PC-3 (cell line): ENCODE data around the gene IFNL4. TPM values are rescaled to one million over a fixed set of nuclear protein-coding genes. Genes with fewer than 3 reads are reported as not detected.

ENCODE experiments used
- ATAC-seq: fragments of 200-7000 bp; cut with Tn5 transposase; 2 replicates; pipeline ENCODE4 v1.9.1; 2020; ENCODE audit warnings: mild to moderate bottlenecking, moderate library complexity
- BruUV-seq: library from RNA; stranded (reverse); fragments of 400-500 nt; replicated peaks from 2 replicates; lab custom pipeline; 2021; lab: Mats Ljungman, UMichigan
- CTCF ChIA-PET: fragments of 300-600 bp; sonication (Branson Sonifier 250); formaldehyde crosslinking; loops from one replicate; lab custom pipeline; 2022; ENCODE audit warnings: antibody characterized with exemption; lab: Charles Lee
- POLR2A ChIA-PET: fragments of 300-600 bp; sonication (Branson Sonifier 250); formaldehyde crosslinking; loops from one replicate; lab custom pipeline; 2022; ENCODE audit warnings: antibody characterized with exemption; ENCODE audit not compliant: unreplicated experiment; lab: Charles Lee
- DNase-seq: peaks from one replicate; pipeline ENCODE4 v3.0.0-alpha.2; 2015
- H2AFZ ChIP-seq: fragments of 300-600 bp; sonication (generic); 2 replicates; pipeline ENCODE4 v1.6.0; 2016; ENCODE audit warnings: antibody characterized with exemption, low read length
- H3F3A ChIP-seq: fragments of 300-600 bp; sonication (generic); one replicate; pipeline ENCODE4 v1.6.0; 2017; ENCODE audit warnings: antibody characterized with exemption, low read length, control low read depth, mild to moderate bottlenecking; ENCODE audit not compliant: unreplicated experiment
- H3K27ac ChIP-seq: fragments of 300-600 bp; sonication (generic); 2 replicates; pipeline ENCODE4 v1.5.1; 2016; ENCODE audit warnings: mild to moderate bottlenecking, low read length
- H3K27me3 ChIP-seq: fragments of 300-600 bp; sonication (generic); 2 replicates; pipeline ENCODE4 v1.6.1; 2016; ENCODE audit warnings: low read length, mixed read lengths
- H3K36me3 ChIP-seq: fragments of 300-600 bp; sonication (generic); 2 replicates; pipeline ENCODE4 v1.6.1; 2016; ENCODE audit warnings: low read depth, mixed run types, low read length, mixed read lengths
- H3K4me1 ChIP-seq: fragments of 300-600 bp; sonication (generic); 2 replicates; pipeline ENCODE4 v1.5.1; 2016; ENCODE audit warnings: low read length; ENCODE audit not compliant: insufficient read depth
- H3K4me2 ChIP-seq: fragments of 300-600 bp; sonication (generic); 2 replicates; pipeline ENCODE4 v1.6.0; 2016; ENCODE audit warnings: low read length
- H3K4me3 ChIP-seq: fragments of 300-600 bp; sonication (generic); 2 replicates; pipeline ENCODE4 v1.5.1; 2016; ENCODE audit warnings: mild to moderate bottlenecking, low read length, mixed read lengths
- H3K79me2 ChIP-seq: fragments of 300-600 bp; sonication (generic); 2 replicates; pipeline ENCODE4 v1.6.1; 2017; ENCODE audit warnings: low read length, mixed read lengths
- H3K9ac ChIP-seq: fragments of 300-600 bp; sonication (generic); 2 replicates; pipeline ENCODE4 v1.6.0; 2016; ENCODE audit warnings: mild to moderate bottlenecking, low read length
- H3K9me2 ChIP-seq: fragments of 300-600 bp; sonication (generic); replicated peaks from 2 replicates; pipeline ENCODE4 v1.6.1; 2016; ENCODE audit warnings: mixed run types, low read length, mixed read lengths
- H3K9me3 ChIP-seq: fragments of 300-600 bp; sonication (generic); 2 replicates; pipeline ENCODE4 v1.6.1; 2016; ENCODE audit warnings: low read length, mixed read lengths
- H4K20me1 ChIP-seq: fragments of 300-600 bp; sonication (generic); 2 replicates; pipeline ENCODE4 v1.6.1; 2016; ENCODE audit warnings: low read length, mixed read lengths
- EZH2 ChIP-seq: fragments of 300-600 bp; sonication (generic); IDR thresholded peaks from one replicate; pipeline ENCODE4 v1.6.1; 2017; ENCODE audit warnings: antibody characterized with exemption, mild to moderate bottlenecking, low read length; ENCODE audit not compliant: unreplicated experiment
- EZH2phosphoT487 ChIP-seq: fragments of 300-600 bp; sonication (generic); IDR thresholded peaks from 2 replicates; pipeline ENCODE4 v1.6.1; 2018; ENCODE audit warnings: mild to moderate bottlenecking, antibody characterized with exemption, low read length, borderline replicate concordance
- intact Hi-C: fragments of 100-400 bp; cut with micrococcal nuclease; formaldehyde crosslinking; loops from 2 replicates; pipeline ENCODE4 v1.9.0; 2023
- total RNA-seq: library from RNA; depleted of rRNA; stranded (reverse); fragments of >200 nt; gene quantifications from 2 replicates; pipeline ENCODE4 v1.2.3, GENCODE V29; 2014
- TF ChIP-seq, protein P1 (sequence below): fragments of 300-600 bp; sonication (generic); conservative IDR thresholded peaks from 2 replicates; pipeline ENCODE4 v1.5.1; 2017; ENCODE audit warnings: antibody characterized with exemption, low read depth, mild to moderate bottlenecking, low read length

IFNL4 gene
- total RNA-seq, 1 experiment from 2014 or later: not detected

DNA sequence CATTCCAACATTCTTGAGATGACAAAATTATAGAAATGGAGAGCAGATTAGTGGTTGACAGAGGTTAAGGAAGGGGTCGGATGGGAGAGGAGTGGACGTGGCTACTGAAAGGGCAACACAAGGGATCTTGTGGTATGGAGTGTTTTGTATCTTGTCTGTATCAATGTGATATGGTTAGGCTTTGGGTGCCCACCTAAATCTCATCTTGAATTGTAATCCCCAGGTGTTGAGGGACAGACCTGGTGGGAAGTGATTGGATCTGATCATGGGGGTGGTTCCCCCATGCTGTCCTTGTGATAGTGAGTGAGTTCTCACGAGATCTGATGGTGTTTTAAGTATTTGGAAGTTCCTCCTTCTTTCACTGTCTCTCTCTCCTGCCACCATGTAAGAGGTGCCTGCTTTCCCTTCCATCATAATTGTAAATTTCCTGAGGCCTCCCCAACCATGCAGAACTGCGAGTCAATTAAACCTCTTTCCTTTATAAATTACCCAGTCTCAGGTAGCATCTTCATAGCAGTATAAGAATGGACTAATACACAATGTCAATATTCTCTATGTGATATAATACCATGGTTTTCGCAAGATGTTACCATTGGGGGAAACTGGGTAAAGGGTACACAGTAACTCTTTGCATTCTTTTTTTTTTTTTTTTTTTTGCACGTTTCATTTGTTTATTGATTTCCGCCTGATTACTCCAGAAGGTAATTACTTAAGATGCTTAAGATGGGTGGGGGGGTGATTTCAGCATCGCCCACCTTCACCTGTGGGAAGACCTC, 4.9 kb upstream of the IFNL4 start:
- no peak overlapping the region for H3K9ac ChIP-seq
- H3F3A ChIP-seq: no peaks in the 10 kb centered on the region
- no peak overlapping the region for H2AFZ ChIP-seq
- H3K36me3 ChIP-seq: no peaks in the 10 kb centered on the region
- H3K9me2 ChIP-seq: no peaks in the 10 kb centered on the region
- ATAC-seq (no peak), DNase-seq (no peak)
- no peaks in the 10 kb centered on the region for H3K27me3 ChIP-seq
- ChIA-PET POLR2A (no interaction called here), CTCF (no interaction called here)
- H3K4me2 ChIP-seq: no peak overlapping the region
- no peak for TF ChIP-seq EZH2phosphoT487
- TF ChIP-seq, protein P1, sequence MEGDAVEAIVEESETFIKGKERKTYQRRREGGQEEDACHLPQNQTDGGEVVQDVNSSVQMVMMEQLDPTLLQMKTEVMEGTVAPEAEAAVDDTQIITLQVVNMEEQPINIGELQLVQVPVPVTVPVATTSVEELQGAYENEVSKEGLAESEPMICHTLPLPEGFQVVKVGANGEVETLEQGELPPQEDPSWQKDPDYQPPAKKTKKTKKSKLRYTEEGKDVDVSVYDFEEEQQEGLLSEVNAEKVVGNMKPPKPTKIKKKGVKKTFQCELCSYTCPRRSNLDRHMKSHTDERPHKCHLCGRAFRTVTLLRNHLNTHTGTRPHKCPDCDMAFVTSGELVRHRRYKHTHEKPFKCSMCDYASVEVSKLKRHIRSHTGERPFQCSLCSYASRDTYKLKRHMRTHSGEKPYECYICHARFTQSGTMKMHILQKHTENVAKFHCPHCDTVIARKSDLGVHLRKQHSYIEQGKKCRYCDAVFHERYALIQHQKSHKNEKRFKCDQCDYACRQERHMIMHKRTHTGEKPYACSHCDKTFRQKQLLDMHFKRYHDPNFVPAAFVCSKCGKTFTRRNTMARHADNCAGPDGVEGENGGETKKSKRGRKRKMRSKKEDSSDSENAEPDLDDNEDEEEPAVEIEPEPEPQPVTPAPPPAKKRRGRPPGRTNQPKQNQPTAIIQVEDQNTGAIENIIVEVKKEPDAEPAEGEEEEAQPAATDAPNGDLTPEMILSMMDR: no peak
- no peak for TF ChIP-seq EZH2
- intact Hi-C loops: no loop called here
- no peaks in the 10 kb centered on the region for H3K4me1 ChIP-seq
- H3K4me3 ChIP-seq: no peak overlapping the region
- H3K9me3 ChIP-seq: no peaks in the 10 kb centered on the region
- H4K20me1 ChIP-seq: no peaks in the 10 kb centered on the region
- BruUV-seq: no TSS peak
- no peak overlapping the region for H3K27ac ChIP-seq
- no peaks in the 10 kb centered on the region for H3K79me2 ChIP-seq

DNA sequence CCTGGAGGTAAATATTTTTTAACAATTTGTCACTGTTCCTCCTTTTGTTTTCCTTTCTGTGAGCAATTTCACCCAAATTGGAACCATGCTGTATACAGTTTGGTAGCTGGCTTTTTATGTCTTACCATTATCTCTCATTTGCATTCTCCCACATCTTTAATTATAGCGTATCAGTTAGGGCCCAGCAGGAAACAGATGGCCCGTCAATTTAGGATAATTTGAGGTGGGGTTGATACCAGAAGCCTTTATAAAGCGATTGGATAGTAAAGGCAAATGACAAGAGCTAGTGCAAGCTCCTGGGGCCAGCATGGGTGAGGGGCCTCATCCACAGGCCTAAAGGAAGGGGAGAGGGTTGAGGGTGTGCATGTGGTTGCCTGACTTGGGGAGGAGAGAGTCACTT, 3.8 kb upstream of the IFNL4 start:
- Histone ChIP-seq H2AFZ (no peak overlapping the region), H3K79me2 (no peaks in the 10 kb centered on the region), H3K4me3 (no peak overlapping the region), H3K9me3 (no peaks in the 10 kb centered on the region), H3K9ac (no peak overlapping the region), H3K27ac (no peak overlapping the region), H3K4me1 (no peaks in the 10 kb centered on the region), H3K9me2 (no peaks in the 10 kb centered on the region), H3F3A (no peaks in the 10 kb centered on the region), H3K36me3 (no peaks in the 10 kb centered on the region), H3K27me3 (no peaks in the 10 kb centered on the region), H4K20me1 (no peaks in the 10 kb centered on the region), H3K4me2 (no peak overlapping the region)
- CTCF ChIA-PET: no interaction called here
- ATAC-seq (no peak), DNase-seq (no peak)
- no TSS peak for BruUV-seq
- no peak for TF ChIP-seq EZH2phosphoT487
- TF ChIP-seq, protein P1: no peak
- no peak for TF ChIP-seq EZH2
- POLR2A ChIA-PET: no interaction called here
- intact Hi-C loops: no loop called here

DNA sequence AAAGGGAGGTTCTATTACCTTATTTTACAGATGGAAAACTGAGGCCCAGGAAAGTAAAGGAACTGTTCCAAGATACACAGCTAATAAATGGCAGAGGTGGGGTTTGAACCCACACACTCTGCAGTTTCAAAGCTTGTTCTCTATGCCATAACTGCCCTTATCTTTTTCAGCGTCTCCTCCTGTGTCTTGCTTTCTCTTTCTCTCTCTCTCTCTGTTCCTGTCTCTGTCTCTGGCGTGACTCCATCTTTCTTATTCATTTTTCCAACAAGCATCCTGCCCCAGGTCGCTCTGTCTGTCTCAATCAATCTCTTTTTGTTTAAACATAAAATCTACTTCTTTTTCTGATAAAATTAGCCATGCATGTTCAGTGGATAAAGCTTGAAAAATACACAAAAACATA, 3.2 kb upstream of the IFNL4 start:
- Histone ChIP-seq H3K9ac (no peak overlapping the region), H3K27ac (no peak overlapping the region), H2AFZ (no peak overlapping the region), H3K27me3 (no peaks in the 10 kb centered on the region), H3K79me2 (no peaks in the 10 kb centered on the region), H3K4me3 (no peak overlapping the region), H3K4me2 (no peak overlapping the region), H3K9me2 (no peaks in the 10 kb centered on the region), H3K4me1 (no peaks in the 10 kb centered on the region), H3K36me3 (no peaks in the 10 kb centered on the region), H3K9me3 (no peaks in the 10 kb centered on the region), H3F3A (no peaks in the 10 kb centered on the region), H4K20me1 (no peaks in the 10 kb centered on the region)
- DNase-seq (no peak), ATAC-seq (no peak)
- intact Hi-C loops: no loop called here
- TF ChIP-seq, protein P1: no peak
- TF ChIP-seq EZH2phosphoT487 (no peak), EZH2 (no peak)
- ChIA-PET POLR2A (no interaction called here), CTCF (no interaction called here)
- BruUV-seq: no TSS peak
